ENCODE measurements around the gene C1QL4.

DNA sequence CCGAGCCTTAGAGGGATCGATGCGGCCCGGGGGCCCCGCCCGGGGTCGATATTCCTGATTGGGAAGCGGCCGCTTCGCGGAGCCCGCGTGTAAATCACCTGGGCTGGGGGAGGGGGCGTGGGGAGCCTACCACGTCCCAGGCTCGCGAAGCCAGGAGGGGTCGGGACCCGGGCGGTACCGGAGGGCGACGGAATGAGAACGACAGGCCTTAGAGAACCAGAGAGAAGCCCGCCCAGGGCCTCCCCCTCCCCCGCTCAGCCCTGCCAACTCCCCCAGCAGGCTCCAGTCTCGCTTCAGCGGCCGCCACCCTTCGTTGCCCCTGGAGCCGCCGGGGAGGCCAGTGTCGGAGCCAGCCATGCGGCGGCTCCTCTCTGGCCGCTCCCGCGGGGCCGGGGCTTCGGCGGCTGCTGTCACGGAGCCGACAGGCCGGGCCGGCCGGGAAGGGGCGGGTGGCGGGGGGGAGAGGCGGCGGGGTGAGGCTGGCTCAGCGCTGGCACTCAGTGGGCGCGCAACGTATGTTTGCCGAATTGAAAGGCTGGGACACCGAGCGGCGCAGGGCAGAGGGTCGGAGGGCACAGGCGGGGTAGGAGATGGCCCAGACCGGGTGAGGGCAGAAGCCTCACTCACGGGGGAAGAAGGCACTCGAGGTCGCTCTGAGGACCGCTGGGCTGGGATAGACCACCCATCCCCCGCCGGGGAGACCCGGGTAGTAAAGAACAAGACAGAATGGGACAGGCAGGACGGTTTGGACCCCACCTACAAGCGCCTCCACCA lies 8.2 kb upstream of the C1QL4 start:
- TF ChIP-seq, protein P1, sequence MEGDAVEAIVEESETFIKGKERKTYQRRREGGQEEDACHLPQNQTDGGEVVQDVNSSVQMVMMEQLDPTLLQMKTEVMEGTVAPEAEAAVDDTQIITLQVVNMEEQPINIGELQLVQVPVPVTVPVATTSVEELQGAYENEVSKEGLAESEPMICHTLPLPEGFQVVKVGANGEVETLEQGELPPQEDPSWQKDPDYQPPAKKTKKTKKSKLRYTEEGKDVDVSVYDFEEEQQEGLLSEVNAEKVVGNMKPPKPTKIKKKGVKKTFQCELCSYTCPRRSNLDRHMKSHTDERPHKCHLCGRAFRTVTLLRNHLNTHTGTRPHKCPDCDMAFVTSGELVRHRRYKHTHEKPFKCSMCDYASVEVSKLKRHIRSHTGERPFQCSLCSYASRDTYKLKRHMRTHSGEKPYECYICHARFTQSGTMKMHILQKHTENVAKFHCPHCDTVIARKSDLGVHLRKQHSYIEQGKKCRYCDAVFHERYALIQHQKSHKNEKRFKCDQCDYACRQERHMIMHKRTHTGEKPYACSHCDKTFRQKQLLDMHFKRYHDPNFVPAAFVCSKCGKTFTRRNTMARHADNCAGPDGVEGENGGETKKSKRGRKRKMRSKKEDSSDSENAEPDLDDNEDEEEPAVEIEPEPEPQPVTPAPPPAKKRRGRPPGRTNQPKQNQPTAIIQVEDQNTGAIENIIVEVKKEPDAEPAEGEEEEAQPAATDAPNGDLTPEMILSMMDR (IDR thresholded peaks at IDR 0.05): no peak
- peak; percentile 44 for TF ChIP-seq EZH2 (IDR thresholded peaks at IDR 0.05; ENCODE audit: borderline replicate concordance, insufficient read depth, low read depth, low read length, poor library complexity, severe bottlenecking)
